Loucy (cell line): ENCODE results near the gene CABP4.

ENCODE experiments used
- EZH2phosphoT487 ChIP-seq: fragments of 200-600 bp; IDR thresholded peaks from 2 replicates; pipeline ENCODE4 v1.6.1; 2018; ENCODE audit warnings: antibody characterized with exemption, mild to moderate bottlenecking, moderate library complexity, borderline replicate concordance
- TF ChIP-seq, protein P1 (sequence below): fragments of 200-600 bp; sonication (generic); conservative IDR thresholded peaks from 2 replicates; pipeline ENCODE4 v1.5.1; 2014; ENCODE audit warnings: mild to moderate bottlenecking, antibody characterized with exemption, low read length

DNA sequence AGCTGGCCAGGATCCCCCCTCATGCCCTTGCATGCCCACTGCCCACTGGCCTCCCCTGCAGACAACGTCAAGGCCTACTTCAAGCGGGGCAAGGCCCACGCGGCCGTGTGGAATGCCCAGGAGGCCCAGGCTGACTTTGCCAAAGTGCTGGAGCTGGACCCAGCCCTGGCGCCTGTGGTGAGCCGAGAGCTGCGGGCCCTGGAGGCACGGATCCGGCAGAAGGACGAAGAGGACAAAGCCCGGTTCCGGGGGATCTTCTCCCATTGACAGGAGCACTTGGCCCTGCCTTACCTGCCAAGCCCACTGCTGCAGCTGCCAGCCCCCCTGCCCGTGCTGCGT is 35.5 kb downstream of the CABP4 start:
- TF ChIP-seq, protein P1, sequence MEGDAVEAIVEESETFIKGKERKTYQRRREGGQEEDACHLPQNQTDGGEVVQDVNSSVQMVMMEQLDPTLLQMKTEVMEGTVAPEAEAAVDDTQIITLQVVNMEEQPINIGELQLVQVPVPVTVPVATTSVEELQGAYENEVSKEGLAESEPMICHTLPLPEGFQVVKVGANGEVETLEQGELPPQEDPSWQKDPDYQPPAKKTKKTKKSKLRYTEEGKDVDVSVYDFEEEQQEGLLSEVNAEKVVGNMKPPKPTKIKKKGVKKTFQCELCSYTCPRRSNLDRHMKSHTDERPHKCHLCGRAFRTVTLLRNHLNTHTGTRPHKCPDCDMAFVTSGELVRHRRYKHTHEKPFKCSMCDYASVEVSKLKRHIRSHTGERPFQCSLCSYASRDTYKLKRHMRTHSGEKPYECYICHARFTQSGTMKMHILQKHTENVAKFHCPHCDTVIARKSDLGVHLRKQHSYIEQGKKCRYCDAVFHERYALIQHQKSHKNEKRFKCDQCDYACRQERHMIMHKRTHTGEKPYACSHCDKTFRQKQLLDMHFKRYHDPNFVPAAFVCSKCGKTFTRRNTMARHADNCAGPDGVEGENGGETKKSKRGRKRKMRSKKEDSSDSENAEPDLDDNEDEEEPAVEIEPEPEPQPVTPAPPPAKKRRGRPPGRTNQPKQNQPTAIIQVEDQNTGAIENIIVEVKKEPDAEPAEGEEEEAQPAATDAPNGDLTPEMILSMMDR, result no peak
- no peak for TF ChIP-seq EZH2phosphoT487
